Prostate gland (tissue), 2 donors: Measurements from ENCODE around the gene BRF1. TPM values are rescaled to one million over a fixed set of nuclear protein-coding genes. Genes with fewer than 3 reads are reported as not detected.

Experiments used
- DNase-seq: peaks from one replicate; pipeline ENCODE4 v3.0.0-alpha.2; 2019; ENCODE audit warnings: low spot score
- H3K27ac ChIP-seq, 2 donors: fragments of 200-600 bp; sonication (generic); 2 replicates each; pipeline ENCODE4 v1.5.1; 2017 to 2019
- H3K27me3 ChIP-seq: fragments of 200-600 bp; sonication (generic); replicated peaks from 2 replicates; pipeline ENCODE4 v1.5.1; 2019; ENCODE audit not compliant: insufficient read depth
- H3K36me3 ChIP-seq, 2 donors: fragments of 200-600 bp; sonication (generic); 1 replicate in 1 of 2; 2 replicates in 1 of 2; pipeline versions ENCODE4 v1.5.1 to v1.8.1; 2017 to 2019
- H3K4me1 ChIP-seq: fragments of 200-600 bp; sonication (generic); replicated peaks from 2 replicates; pipeline ENCODE4 v1.5.1; 2019
- H3K4me3 ChIP-seq, 2 donors: fragments of 200-600 bp; sonication (generic); 2 replicates each; pipeline ENCODE4 v1.5.1; 2017 to 2019
- H3K9me3 ChIP-seq: fragments of 200-600 bp; sonication (generic); 2 replicates; pipeline ENCODE4 v1.5.1; 2017
- CTCF ChIP-seq, 4 experiments: fragments of 200-600 bp in 2 of 4; fragments of 450-650 bp in 2 of 4; sonication (generic) in 2 of 4; IDR thresholded peaks; 1 replicate in 3 of 4; 2 replicates in 1 of 4; pipeline ENCODE4 v1.5.1; 2016 to 2019; ENCODE audit warnings: antibody characterized with exemption in 4 of 4, mild to moderate bottlenecking in 2 of 4, moderate library complexity in 2 of 4
- POLR2A ChIP-seq: fragments of 450-650 bp; IDR thresholded peaks from one replicate; pipeline ENCODE4 v1.6.1; 2016; ENCODE audit warnings: antibody characterized with exemption, mild to moderate bottlenecking
- POLR2AphosphoS5 ChIP-seq: sonication (generic); formaldehyde crosslinking; IDR thresholded peaks from one replicate; pipeline ENCODE4 v1.6.1; 2017; ENCODE audit warnings: antibody characterized with exemption
- WGBS: methylation state at CpG from one replicate; pipeline ENCODE4 v1.1.5; 2018; 5-methylcytosine and 5-hydroxymethylcytosine counted together
- intact Hi-C: fragments of 100-400 bp; cut with DNase I; formaldehyde crosslinking; loops from one replicate; pipeline ENCODE4 v1.14.2; 2022
- total RNA-seq, 2 donors: library from RNA; depleted of rRNA; stranded (reverse); fragments of >200 nt; gene quantifications; one replicate each; pipeline ENCODE4 v1.1.0, GENCODE V29; 2016

BRF1 gene
- total RNA-seq = 10 to 100 TPM; 64.9 to 88.9 TPM

GRCh38 chr14:105300542-105301102 is at the start of gene BRF1:
Gene BRF1 (minus strand): TSS chr14:105301001. CDS start chr14:105300629, 372 bp downstream.
- peak within 1 kb of the TSS; percentile 96 to 97 for H3K27ac ChIP-seq
- DNase-seq = peak; percentile 93
- intact Hi-C loops = loop anchor here (1.0 kb wide), 1 partner anchor 14 kb away; the partner anchor contains the start of gene PACS2
- TF ChIP-seq POLR2AphosphoS5 (peak; percentile 61), POLR2A (no peak), CTCF (IDR thresholded peaks at IDR 0.05) (peak in 1 of 4 experiments; percentile 23)
- peak within 1 kb of the TSS; percentile 70 to 71 for H3K4me3 ChIP-seq
- H3K9me3 ChIP-seq = no peaks in the 10 kb centered on the region
- 2% methylated on average over 24 of the region's 90 CpGs for WGBS
- no peaks in the 10 kb centered on the region for H3K36me3 ChIP-seq
- H3K4me1 ChIP-seq = peaks cover 3% of the 10 kb centered on the region
- H3K27me3 ChIP-seq = no peaks in the 10 kb centered on the region

GRCh38 chr14:105349992-105350391 is 49.2 kb upstream of the BRF1 start:
- 90% methylated on average over 11 of the region's 11 CpGs for WGBS
- H3K36me3 ChIP-seq = no peaks in the 10 kb centered on the region
- no peaks in the 10 kb centered on the region for H3K27me3 ChIP-seq
- DNase-seq = no peak
- H3K4me3 ChIP-seq = no peak overlapping the region
- H3K4me1 ChIP-seq = no peaks in the 10 kb centered on the region
- H3K27ac ChIP-seq = no peak overlapping the region
- no peak for TF ChIP-seq POLR2A
- no peak for TF ChIP-seq POLR2AphosphoS5
- no peak for TF ChIP-seq CTCF (IDR thresholded peaks at IDR 0.05)
- H3K9me3 ChIP-seq = no peaks in the 10 kb centered on the region
- intact Hi-C loops = loop anchor here (5.0 kb wide), 1 partner anchor 258 kb away; no protein-coding TSS in a partner anchor

GRCh38 chr14:105348945-105349699 is 48.3 kb upstream of the BRF1 start:
- intact Hi-C loops = no loop called here
- Histone ChIP-seq H3K27ac (no peak overlapping the region), H3K4me1 (no peaks in the 10 kb centered on the region), H3K4me3 (no peak overlapping the region), H3K9me3 (no peaks in the 10 kb centered on the region), H3K27me3 (no peaks in the 10 kb centered on the region), H3K36me3 (no peaks in the 10 kb centered on the region)
- TF ChIP-seq POLR2AphosphoS5 (no peak), POLR2A (no peak), CTCF (IDR thresholded peaks at IDR 0.05) (no peak)
- no peak for DNase-seq
- WGBS = 93% methylated on average over 19 of the region's 19 CpGs

GRCh38 chr14:105348169-105348944 is 47.6 kb upstream of the BRF1 start:
- Histone ChIP-seq H3K27ac (no peak overlapping the region), H3K4me1 (no peaks in the 10 kb centered on the region), H3K9me3 (no peaks in the 10 kb centered on the region), H3K4me3 (no peak overlapping the region), H3K27me3 (no peaks in the 10 kb centered on the region), H3K36me3 (no peaks in the 10 kb centered on the region)
- TF ChIP-seq CTCF (IDR thresholded peaks at IDR 0.05) (no peak), POLR2A (no peak), POLR2AphosphoS5 (no peak)
- intact Hi-C loops = no loop called here
- WGBS = 80% methylated on average over 25 of the region's 26 CpGs
- DNase-seq = no peak
